Coronary artery (tissue), 2 donors: ENCODE results near the gene EFCAB5.

Source experiments
- DNase-seq: peaks from one replicate; pipeline ENCODE4 v3.0.0-alpha.2; 2017; ENCODE audit warnings: low spot score
- H3K27ac ChIP-seq, 2 donors: fragments of 200-600 bp; sonication (generic); one replicate each; pipeline ENCODE4 v1.5.1; 2016 to 2019
- H3K4me3 ChIP-seq: fragments of 200-600 bp; sonication (generic); 2 replicates; pipeline ENCODE4 v1.5.1; 2016; ENCODE audit warnings: mild to moderate bottlenecking, moderate library complexity
- CTCF ChIP-seq: fragments of 200-600 bp; sonication (generic); IDR thresholded peaks from one replicate; pipeline ENCODE4 v1.5.1; 2019; ENCODE audit warnings: antibody characterized with exemption

The EFCAB5 gene

GRCh38 chr17:30095507-30096244 is 154.2 kb downstream of the EFCAB5 start:
- Histone ChIP-seq H3K27ac (peak overlapping the region in 1 of 2 donors; percentile 5), H3K4me3 (no peak overlapping the region)
- TF ChIP-seq CTCF: peak; percentile 57
- DNase-seq: no peak

GRCh38 chr17:30101686-30102390 is 160.4 kb downstream of the EFCAB5 start:
- DNase-seq: no peak
- Histone ChIP-seq H3K27ac (no peak overlapping the region), H3K4me3 (no peak overlapping the region)
- no peak for TF ChIP-seq CTCF

- H3K27ac ChIP-seq: no peak overlapping the region
- TF ChIP-seq CTCF: no peak
- H3K4me3 ChIP-seq: no peak overlapping the region
- no peak for DNase-seq
Measured at GRCh38 chr17:30103921-30104320, 162.5 kb downstream of the EFCAB5 start.

GRCh38 chr17:30104575-30105339 is 163.3 kb downstream of the EFCAB5 start:
- peak; percentile 75 for TF ChIP-seq CTCF
- Histone ChIP-seq H3K27ac (peak overlapping the region in 1 of 2 donors; percentile 1), H3K4me3 (peak overlapping the region; percentile 65)
- DNase-seq: peak; percentile 79

GRCh38 chr17:30112794-30113193 is 171.4 kb downstream of the EFCAB5 start:
- no peak for TF ChIP-seq CTCF
- no peak for DNase-seq
- Histone ChIP-seq H3K27ac (no peak overlapping the region), H3K4me3 (no peak overlapping the region)

GRCh38 chr17:30113213-30113612 is 171.8 kb downstream of the EFCAB5 start:
- Histone ChIP-seq H3K27ac (no peak overlapping the region), H3K4me3 (no peak overlapping the region)
- no peak for TF ChIP-seq CTCF
- no peak for DNase-seq
